ENCODE measurements around the gene CCN2.

DNA sequence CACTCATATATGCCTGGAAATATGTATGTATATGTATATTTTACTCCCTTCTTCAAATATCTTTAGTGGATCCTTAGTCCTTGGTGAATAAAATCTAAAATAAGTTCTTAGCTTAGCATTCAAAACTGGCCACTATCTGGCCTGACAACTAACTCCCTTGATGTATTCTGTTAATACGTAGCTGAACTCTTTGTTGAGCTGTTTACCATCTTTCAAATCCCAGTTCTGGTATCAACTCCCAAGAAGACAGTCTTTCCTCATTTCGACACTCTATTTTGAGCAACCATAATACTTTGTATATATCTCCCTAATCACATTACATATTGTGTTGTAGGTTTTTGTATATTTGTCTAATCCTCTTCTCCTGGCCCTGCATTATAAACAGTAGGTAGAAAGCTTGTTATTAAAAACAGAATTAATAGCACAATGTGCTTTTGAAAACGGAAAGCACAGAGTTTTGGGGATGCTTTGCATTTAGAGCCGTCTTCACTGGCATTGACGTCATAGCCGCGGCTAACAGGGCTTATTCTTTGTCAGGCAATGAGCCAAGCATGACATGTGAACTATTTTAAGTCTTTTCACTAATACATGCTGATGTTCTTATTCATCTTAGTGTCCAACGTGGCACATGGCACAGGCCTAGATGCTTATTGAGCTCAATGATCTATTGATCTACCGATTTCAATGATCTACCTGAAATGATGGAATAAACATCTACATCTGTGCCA is 47.2 kb upstream of the CCN2 start:
- no peak for TF ChIP-seq POLR2A (IDR thresholded peaks at IDR 0.05)
- TF ChIP-seq, protein P1, sequence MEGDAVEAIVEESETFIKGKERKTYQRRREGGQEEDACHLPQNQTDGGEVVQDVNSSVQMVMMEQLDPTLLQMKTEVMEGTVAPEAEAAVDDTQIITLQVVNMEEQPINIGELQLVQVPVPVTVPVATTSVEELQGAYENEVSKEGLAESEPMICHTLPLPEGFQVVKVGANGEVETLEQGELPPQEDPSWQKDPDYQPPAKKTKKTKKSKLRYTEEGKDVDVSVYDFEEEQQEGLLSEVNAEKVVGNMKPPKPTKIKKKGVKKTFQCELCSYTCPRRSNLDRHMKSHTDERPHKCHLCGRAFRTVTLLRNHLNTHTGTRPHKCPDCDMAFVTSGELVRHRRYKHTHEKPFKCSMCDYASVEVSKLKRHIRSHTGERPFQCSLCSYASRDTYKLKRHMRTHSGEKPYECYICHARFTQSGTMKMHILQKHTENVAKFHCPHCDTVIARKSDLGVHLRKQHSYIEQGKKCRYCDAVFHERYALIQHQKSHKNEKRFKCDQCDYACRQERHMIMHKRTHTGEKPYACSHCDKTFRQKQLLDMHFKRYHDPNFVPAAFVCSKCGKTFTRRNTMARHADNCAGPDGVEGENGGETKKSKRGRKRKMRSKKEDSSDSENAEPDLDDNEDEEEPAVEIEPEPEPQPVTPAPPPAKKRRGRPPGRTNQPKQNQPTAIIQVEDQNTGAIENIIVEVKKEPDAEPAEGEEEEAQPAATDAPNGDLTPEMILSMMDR (IDR thresholded peaks at IDR 0.05 in 4 of 5, conservative IDR thresholded peaks at IDR 0.05 in 1 of 5), result no peak
